GM19240 (cell line): ENCODE results near the gene ZFAND2B.
"Not testable (repeated sequence)": the region's sequence is repeated elsewhere in the genome, so short reads cannot be mapped to it uniquely, and the experiment has no call there.

Experiments used
- DNase-seq: peaks from one replicate; pipeline ENCODE4 v3.0.0; 2011; ENCODE audit warnings: low spot score; ENCODE audit not compliant: insufficient read length

The ZFAND2B gene

GRCh38 chr2:219250049-219250781 lies 43.6 kb downstream of the ZFAND2B start:
- DNase-seq = no peak

- no peak for DNase-seq
Observed at GRCh38 chr2:219251656-219252055, 45.1 kb downstream of the ZFAND2B start.

- no peak for DNase-seq
Observed at GRCh38 chr2:219252084-219252483, 45.5 kb downstream of the ZFAND2B start.

- DNase-seq = no peak
Observed at GRCh38 chr2:219252570-219252899, 46.0 kb downstream of the ZFAND2B start.

- no peak for DNase-seq
Observed at GRCh38 chr2:219252900-219253752, 46.5 kb downstream of the ZFAND2B start, which contains the start of gene TUBA4B. TSS of gene TUBA4B (plus strand) at chr2:219253243. CDS start at chr2:219253408, 165 bp downstream.

- peak; percentile 80 for DNase-seq
Observed at GRCh38 chr2:219253753-219254589, 47.4 kb downstream of the ZFAND2B start, which contains the start of gene TUBA4A. TSS of gene TUBA4A (minus strand) at chr2:219253918. CDS start at chr2:219253858, 60 bp downstream.

GRCh38 chr2:219254590-219255201 lies 48.1 kb downstream of the ZFAND2B start:
- no peak for DNase-seq

GRCh38 chr2:219258942-219259341 lies 52.4 kb downstream of the ZFAND2B start:
- not testable (repeated sequence) for DNase-seq
